ENCODE results near the gene AQP3.
"Not testable (repeated sequence)": the region's sequence is repeated elsewhere in the genome, so short reads cannot be mapped to it uniquely, and the experiment has no call there.

AQP3 gene

GRCh38 chr9:33464045-33464636 is 16.7 kb upstream of the AQP3 start:
- DNase-seq = no peak

DNA sequence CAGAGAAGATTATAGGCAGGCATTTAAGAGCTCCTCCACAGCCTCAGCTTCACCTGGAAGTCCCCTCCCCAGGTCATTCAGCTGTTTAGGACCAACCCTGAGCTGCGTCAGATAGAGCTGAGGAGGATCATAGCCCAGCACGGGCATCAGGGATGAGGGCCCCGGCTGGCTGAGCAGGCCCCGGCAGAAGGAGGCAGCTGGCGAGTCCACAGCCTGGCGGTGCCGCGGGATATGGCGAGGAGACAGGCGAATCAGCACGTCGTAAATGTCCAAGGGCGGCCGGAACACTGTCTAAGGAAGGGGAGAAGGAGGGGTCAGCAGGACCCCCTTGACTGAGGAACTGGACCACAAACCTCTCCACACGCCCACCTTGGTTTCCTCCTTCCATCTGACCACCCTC is 15.8 kb upstream of the AQP3 start:
- DNase-seq = no peak

DNA sequence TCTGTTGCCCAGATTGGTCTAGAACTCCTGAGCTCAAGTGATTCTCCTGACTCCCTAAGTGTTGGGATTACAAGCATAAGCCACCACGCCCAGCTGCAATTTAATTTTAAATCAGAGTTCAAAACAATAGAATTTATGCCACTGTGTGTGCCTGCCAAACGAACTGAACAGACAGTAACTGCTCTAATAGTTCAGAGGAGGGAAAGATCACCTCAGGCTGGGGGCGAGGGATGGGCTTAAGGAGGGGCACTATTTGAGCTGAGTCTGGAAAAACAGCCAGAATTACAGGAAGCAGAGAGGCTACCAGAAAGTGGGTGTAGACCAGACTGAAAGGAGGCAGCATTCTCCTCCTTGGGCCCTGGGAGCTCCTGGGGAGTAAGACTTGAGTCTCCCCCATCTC is 14.1 kb upstream of the AQP3 start:
- DNase-seq = no peak

GRCh38 chr9:33460854-33461253 is 13.5 kb upstream of the AQP3 start:
- no peak for DNase-seq

DNA sequence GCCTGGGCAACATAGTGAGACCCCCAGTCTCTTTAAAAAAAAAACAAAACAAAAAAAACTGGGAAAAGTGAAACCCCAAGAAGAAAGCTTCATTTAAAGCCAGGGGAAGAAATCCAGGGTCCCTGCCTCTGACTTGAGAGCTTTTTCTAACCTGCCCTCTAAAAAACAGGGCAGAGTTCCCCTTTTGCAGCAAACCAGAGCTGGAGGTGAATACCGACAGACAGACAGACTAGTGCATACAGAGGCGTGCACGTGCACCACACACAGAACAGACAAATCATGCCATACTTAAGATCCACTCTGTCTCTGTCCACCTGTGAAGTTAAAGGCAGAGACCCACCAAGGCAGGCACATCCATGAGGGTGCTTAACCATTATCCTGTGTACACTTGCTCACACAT is 11.7 kb upstream of the AQP3 start:
- no peak for DNase-seq

DNA sequence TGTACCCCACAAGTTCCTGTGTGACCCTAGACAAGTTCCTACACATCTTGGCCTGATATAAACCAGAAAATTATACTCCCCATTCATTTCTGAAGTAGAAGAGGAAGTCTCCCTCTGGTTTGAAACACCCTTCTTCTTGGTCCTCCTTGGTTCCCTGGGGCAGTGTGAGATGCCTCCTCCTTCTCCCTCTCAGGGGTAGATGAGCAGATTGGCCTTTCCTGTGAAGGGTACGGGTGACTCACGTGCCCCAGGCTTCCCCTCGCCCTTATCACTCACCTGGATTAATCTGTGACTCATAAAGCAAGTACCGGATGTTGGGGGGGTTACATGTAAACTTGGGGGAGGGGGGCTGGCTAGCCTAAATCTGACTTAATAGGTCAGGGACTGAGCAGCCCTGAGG is 11.1 kb upstream of the AQP3 start:
- DNase-seq = no peak

DNA sequence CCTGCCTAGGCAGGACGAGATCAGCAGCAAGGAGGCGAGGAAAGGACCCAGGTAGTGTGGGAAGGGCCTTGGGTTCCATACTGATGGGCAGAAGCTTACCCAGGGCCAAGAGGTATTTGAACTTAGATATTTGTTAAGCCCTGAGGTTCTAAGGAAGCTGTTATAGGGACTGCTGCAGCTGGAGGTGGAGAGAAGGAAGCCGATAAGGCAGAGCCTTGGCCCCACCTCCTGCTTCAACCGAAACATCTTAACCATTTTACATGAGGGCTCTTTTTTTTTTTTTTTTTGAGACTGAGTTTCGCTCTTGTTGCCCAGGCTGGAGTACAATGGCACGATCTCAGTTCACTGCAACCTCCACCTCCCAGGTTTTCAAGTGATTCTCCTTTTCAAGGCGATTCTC is 8.6 kb upstream of the AQP3 start:
- no peak for DNase-seq

GRCh38 chr9:33455456-33455855 is 8.1 kb upstream of the AQP3 start:
- DNase-seq = not testable (repeated sequence)

DNA sequence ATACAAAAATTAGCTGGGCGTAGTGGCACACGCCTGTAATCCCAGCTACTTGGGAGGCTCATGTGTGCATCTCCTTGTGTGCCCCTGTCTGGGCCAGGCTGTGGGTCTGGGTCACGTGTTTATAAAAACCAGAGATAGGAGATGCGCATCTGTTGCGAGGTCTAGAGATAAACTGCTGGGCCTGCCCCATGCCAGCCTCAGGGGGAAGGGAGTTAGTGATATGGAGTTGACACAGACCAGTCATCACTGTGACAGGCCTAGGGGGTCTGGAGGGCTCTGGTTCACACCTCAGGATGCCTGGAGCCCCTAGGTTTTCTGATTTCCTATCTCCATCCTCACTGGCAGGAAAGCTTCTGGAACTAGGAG is 7.3 kb upstream of the AQP3 start:
- not testable (repeated sequence) for DNase-seq

- no peak for DNase-seq
Measured at GRCh38 chr9:33453999-33454660, 6.7 kb upstream of the AQP3 start.

- no peak for DNase-seq
Measured at GRCh38 chr9:33453286-33453860, 6.0 kb upstream of the AQP3 start.

GRCh38 chr9:33452828-33453271 is 5.5 kb upstream of the AQP3 start:
- peak; percentile 66 for DNase-seq

- DNase-seq = no peak
Measured at GRCh38 chr9:33450621-33451146, 3.3 kb upstream of the AQP3 start.

- no peak for DNase-seq
Measured at GRCh38 chr9:33449715-33450114, 2.3 kb upstream of the AQP3 start.

DNA sequence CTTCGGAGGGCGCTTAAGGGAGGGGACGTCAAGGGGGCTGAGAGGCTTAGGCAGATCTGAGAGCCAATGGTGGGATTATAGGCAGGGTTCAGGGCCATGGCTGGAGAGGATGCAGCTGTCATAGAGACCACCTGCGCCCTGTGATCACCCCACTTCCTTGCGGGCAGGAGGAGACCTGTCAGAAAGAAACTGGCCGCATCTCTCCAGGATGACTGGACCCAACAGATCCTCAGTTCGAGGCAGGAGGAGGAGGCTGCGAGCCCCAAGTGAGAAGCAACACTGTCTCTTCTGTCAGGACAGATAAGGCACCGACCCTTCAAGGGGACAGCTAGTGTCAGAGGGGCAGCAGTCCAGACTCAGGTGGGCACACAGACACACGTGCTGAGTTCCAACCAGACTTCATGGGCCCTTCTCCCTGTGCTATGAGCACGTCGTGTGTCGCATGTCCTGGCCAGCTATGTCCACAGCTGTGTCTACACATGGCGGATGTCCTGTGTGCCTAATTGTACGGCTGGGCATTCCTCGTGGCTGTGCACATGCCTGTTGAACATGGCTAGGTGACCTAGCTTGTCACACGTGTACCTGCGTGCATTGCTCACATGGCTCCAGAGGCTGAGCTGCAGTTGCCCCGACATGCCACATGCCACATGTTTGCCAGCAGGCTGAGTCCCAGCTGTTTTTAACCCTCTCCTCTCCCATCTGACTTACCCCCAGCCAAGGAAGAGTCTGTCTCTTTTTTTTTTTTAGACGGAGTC is 583 bp upstream of the AQP3 start:
- peak; percentile 21 for DNase-seq

- DNase-seq = no peak
Measured at GRCh38 chr9:33446240-33446945, 1.0 kb downstream of the AQP3 start.

DNA sequence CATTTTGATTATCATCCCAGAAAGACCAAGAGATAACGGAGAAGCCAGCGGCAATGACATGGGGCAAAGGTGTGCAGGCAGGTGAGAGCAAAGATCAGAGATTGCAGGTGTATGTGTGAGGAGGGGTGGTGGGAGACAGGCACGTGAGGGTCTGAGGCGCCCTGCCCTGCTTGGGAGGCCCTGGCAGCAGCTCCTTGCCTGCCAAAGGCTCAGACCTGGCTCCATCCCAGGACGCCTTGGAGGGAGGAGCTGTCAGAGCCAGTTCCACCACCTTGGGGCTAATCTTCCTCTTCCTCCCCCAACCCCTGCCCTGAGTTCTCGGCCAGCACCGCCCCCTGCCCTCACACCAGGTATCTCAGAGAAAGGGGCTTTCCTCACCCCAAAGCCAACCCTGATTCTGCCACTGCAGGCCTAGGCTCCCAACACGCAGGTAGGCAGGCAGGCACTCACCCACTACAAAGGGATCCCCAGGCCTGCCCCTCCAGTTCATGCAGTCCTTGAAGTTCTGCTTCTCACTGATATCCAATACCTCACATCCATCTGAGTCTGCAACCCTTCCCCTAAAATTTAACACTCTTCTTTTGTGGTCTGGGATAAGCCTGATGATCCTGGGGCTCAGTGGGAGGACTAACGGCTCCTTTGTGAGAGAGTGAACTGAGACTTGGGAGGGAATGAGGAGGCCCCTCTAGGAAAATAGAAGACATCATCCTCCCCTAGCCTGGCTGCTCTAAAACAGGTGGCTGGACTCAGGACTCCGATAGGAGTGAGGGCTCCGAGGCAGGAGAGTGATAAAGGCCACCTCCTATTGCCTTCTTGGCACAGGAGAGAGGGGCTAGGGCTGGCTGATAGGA is 1.8 kb downstream of the AQP3 start:
- no peak for DNase-seq

GRCh38 chr9:33443464-33444154 is 3.8 kb downstream of the AQP3 start:
- DNase-seq = peak; percentile 3

DNA sequence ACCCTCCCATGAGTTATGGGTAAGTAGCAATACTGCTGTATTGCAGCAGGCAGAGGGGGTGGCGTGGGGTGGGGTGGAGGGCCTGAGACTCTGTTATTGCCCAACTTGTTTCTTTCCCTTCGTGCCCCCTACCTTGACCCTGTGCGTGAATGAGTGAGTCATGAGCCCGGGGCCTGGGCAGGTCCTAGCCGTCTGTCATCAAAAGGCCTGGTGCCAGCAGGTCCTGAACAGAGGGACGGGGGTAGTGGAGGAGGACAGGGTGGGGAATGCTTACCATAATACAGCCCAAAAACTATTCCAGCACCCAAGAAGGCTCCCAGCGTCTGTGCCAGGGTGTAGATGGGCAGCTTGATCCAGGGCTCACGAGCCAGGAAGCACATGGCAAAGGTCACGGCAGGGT is 4.3 kb downstream of the AQP3 start:
- no peak for DNase-seq

DNA sequence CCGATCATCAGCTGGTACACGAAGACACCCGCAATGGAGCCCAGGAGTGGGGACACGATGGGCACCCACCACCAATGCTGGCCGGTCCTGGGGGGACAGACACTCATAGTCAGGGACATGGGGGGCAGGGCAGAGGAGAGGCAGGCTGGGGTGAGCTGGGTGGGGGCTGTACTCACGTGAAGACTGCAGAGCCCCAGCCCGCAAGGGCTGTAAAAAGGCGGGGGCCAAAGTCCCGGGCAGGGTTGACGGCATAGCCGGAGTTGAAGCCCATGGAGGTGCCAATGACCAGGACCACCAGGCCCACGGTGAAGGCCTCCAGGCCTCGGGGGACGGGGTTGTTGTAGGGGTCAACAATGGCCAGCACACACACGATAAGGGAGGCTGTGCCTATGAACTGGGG is 5.3 kb downstream of the AQP3 start:
- DNase-seq = no peak

GRCh38 chr9:33440609-33441008 is 6.8 kb downstream of the AQP3 start:
- DNase-seq = no peak

Data from NCI-H1694 (cell line).